Retina (tissue), 1 donor: ENCODE results near the gene HIBCH.
"Not testable (repeated sequence)": the region's sequence is repeated elsewhere in the genome, so short reads cannot be mapped to it uniquely, and the experiment has no call there.

Source experiments
- DNase-seq: peaks from one replicate; pipeline ENCODE4 v3.0.0-alpha.2; 2016

Gene HIBCH

DNA sequence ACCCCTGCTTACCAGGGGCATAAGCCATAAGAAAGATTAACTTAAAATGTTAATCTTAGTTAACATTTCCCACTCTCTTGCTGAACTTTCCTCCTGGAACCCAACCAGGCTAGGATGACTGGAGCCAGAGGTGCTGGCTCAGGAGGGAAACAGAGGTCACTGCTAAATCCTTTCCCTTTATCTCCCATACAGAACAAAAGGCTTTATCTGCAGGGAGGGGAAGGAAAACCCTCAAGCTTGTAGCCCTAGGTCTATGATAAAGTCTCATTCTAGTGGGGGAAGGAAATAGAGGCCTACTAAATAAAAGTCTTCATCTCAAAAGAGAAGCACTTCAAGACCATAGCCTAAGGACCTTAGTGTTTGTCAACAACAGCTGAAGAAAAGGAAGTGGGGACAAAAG lies 18.6 kb downstream of the HIBCH start:
- DNase-seq: no peak

- not testable (repeated sequence) for DNase-seq
These were observed 21.7 kb downstream of the HIBCH start for GRCh38 chr2:190297880-190298279.

- DNase-seq: no peak
These were observed 35.8 kb downstream of the HIBCH start for GRCh38 chr2:190283783-190284182.

DNA sequence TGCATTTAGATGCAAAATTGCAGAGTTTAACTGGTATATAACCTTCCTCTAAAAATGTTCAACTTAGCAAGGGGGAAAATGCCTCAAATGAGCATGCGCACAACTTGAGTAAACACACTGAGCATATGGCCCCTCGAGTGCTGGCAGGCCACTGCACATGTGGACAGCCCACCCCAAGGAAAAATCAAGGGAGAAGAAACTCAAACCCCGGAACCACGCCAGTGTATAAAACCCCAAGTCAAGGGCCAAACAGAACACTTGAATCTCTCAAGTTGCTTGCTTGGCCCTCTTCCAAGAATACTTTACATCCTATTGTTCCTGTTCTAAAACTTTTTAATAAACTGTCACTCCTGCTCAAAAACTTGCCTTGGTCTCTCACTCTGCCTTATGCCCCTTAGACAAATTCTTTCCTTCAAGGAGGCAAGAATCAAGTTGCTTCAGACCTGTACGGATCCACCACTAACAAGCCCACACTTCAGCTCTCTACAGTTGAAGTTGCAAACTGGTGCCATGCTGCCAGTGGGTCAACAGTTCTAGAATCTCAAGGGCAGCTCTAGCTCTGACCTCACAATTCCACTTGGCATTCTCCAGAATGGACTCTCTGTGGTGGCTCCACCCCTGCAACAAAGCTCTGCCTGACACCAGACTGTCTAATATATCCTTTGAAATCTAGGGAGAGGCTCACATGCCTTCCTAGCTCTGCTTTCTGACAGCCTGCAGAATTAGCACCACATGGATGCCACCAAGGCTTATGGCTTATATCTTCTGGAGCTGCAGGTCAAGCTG lies 38.9 kb downstream of the HIBCH start:
- DNase-seq: no peak

DNA sequence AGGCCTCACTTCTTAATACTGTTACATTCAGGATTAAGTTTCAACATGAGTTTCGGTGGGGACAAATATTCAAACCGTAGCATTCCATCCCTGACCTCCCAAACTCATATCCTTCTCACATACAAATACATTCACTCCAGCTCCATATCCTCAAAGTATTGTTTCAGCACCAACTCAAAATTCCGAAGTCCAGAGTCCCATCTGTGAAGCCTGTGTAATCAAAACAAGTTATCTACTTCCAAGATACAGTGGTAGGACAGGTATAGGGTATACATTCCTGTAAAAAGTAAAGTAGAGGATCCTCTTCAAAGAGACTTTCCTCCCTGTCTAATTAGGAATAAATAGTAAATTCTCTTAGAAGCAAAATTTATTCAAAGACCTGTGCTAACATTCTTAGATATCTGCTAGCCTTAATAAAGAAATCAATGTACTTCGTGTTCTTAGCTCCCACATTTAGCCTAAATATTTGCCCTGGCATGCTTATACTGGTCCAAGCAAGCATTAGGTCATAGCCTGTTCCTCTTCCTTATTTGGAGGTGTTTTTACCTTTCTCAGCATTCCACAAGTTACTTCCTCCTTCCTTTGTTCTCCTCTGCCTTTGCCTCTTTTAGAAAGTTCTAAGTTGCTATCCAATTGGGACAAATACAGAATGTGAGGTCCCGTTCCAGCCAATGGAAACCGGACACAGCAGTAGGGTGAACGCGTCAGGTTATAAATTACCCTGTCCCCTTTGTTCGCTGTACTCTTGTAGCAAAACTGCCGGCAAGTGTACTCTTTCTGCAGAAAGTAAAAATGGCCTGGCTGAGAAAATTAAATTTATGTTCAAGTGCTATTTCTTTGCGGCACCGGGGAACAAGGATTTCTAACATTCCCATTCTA lies 40.1 kb downstream of the HIBCH start:
- not testable (repeated sequence) for DNase-seq

DNA sequence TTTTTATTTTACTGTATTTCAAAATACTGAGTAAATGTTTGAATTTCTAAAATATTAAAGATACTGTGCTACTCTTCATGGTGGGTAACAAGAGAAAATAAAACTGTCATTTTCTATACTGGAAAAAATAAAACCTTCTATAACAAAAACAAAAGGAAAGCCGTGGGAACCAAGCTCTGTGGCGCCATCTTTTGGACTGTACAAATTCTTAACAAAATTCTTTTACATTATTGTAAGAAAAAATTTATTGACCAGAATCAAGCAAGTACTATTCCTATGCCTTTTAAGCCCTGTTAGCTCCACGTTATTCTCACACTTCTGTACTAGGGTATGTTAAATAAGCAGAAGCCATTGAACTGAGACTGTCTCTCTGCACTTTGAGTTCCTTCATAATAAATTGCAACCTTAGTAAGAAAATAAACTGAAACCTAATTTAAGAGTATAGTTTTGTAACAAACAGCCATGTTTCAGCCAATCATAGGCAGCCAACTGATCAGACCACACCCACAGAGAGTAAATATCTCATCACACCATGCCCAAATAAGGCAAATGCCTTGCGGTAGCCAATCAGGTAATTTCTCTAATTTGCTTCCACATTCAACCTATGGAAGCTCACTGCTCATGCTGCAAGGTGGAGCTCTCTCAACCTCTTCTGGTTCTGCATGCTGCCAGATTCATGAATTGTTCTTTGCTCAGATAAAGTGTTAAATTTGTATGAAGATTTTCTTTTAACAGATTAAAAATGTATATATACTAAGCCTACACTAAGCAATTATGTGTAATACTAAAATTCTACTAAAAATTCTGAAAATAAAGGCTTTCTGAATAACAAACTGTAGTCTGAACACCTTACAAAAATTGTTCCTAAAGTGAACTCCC lies 42.2 kb downstream of the HIBCH start:
- DNase-seq: no peak

DNA sequence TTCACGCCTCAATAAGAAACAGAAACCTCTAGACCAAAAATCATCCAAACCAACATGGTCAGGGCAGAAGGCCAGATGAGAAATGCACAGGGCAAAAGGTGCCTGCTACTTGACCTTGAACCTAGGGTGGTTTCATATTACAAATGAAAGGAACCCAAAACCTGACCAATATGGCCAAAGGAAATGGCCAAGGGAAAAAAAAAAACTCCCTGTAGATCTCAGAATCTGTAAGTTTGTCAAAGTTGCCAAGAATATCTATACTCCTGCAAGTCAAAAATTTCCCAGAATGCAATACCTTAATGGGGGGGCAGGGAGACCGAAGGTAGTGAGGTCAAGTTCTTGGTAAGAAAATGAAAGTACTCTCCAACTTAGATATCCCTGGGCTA lies 47.2 kb downstream of the HIBCH start:
- DNase-seq: no peak

- DNase-seq: no peak
These were observed 47.7 kb downstream of the HIBCH start for GRCh38 chr2:190271783-190272456.

- DNase-seq: no peak
These were observed 49.3 kb downstream of the HIBCH start for GRCh38 chr2:190270298-190270697.

GRCh38 chr2:190269699-190270098 lies 49.9 kb downstream of the HIBCH start:
- DNase-seq: not testable (repeated sequence)

DNA sequence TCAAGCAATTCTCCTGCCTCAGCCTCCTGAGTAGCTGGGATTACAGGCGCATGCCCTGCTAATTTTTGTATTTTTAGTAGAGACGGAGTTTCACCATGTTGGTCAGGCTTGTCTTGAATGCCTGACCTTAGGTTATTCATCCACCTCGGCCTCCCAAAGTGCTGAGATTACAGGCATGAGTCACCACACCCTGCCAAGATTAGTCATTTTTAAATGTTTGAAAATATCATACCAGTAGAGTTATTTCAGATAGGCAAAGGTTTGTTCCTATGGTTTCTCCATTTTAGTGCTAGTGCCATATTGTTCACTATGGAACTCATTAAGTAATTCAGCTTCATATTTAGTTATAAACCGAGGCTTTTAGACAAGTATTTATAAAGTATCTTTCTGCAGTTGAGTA lies 52.3 kb downstream of the HIBCH start:
- DNase-seq: no peak

DNA sequence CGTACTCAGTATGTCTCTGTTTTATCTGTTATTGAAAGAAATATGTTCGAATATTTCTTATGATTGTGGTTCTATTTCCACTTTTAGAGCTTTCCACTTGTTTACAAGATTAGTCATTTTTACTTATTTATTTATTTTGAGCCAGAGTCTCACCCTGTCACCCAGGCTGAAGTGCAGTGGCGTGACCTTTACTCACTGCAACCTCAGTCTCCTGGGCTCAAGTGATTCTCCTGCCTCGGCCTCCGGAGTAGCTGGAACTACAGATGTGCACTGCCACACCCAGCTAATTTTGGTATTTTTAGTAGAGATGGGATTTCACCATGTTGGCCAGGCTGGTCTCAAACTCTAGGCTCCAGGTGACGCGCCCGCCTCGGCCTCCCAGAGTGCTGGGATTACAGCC lies 53.3 kb downstream of the HIBCH start:
- no peak for DNase-seq

- DNase-seq: no peak
These were observed 57.8 kb downstream of the HIBCH start for GRCh38 chr2:190261851-190262250.

DNA sequence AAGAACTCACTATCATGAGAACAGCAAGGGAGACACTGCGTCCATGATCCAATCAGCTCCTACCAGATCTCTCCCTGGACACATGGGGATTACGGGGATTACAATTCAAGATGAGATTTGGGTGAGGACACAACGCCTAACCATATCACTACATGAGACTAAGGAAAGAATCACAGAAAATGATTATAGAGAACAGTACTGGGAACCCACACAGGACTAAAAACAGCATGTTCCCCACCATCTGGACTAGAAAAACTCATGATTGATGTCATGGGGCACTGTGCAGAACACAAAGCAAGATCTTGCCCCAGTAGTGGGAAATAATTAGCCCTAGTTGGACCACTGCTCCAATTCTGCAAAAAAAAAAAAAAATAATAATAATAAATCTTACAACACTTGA lies 63.5 kb downstream of the HIBCH start:
- no peak for DNase-seq

DNA sequence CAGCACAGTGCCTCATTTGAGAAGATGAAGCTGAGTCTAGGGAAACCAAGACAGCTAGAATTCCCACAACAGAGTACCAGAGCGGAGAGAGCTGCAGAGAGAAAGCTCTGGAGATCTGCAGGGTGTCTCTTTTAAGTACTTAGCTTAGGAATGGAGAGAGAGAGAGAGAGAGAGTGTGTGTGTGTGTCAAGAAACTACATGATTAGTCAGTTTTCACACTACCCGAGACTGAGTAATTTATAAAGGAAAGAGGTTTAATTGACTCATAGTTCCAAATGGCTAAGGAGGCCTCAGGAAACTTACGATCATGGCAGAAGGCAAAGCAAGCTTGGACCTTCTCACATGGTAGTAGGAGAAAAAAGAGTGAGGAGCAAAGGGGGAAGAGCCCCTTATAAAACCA lies 64.0 kb downstream of the HIBCH start:
- no peak for DNase-seq

DNA sequence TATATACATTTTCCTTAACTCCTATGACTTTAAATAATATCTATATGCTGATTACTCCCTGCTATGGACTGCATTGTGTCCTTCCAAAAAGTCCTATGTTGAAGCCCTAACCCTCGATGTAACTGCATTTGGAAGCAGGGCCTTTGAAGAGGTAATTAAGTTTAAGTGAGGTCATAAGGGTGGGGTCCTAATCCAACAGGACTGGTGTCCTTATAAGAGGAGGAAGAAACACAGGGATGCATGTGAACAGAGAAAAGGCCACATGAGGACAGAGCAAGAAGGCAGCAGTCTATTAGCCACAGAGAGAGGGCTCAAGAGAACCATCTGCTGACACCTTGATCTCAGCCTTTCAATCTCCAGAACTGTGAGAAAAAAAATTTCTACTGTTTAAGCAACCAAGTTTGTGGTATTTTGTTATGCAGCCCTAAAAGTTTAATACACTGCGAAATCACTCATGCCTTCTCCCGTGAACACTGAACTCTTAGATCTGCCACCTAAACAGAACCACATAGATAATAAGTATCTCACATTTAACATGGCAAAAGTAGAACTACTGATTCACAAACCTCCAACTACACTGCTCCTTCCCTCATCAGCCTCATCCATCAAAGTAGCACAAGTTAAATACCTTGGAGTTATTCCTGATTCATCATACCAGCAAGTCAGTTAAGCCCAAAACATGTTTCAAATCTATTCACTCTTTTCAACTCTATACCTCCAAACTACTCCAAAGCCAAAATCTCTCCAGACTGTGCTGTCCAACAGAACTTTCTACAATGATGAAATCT lies 65.4 kb downstream of the HIBCH start:
- DNase-seq: no peak

DNA sequence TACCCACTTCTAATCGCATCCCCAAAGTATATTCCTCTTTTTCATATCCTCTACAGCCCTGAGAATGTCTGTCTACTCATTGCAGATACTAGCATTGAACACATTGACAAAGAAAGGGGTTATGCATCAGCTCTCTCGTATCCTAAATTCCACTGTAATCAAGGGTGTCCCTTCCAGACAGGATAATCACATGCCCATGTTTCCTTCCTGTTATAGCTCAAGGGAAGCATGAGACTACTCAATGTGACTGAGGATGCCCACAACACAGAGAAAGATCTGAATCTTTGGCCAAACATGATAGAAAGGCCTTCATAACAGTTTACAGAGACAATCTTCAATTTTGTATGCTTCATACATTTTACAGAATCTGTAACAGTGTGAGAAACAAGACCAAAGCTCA lies 69.2 kb downstream of the HIBCH start:
- DNase-seq: no peak

GRCh38 chr2:190235551-190236075 lies 84.0 kb downstream of the HIBCH start:
- no peak for DNase-seq

GRCh38 chr2:190235101-190235500 lies 84.5 kb downstream of the HIBCH start:
- no peak for DNase-seq

DNA sequence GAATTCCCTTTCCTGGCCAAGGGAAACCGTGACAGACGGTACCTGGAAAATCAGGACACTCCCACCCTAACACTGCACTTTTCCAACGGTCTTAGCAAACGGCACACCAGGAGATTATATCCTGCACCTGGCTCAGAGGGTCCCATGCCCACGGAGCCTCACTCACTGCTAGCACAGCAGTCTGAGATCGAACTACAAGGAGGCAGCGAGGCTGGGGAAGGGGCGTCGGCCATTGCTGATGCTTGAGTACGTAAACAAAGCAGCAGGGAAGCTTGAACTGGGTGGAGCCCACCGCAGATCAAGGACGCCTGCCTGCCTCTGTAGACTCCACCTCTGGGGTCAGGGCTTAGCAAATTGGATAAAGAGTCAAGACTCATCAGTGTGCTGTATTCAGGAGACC lies 95.6 kb downstream of the HIBCH start:
- not testable (repeated sequence) for DNase-seq

GRCh38 chr2:190222745-190223144 lies 96.9 kb downstream of the HIBCH start:
- DNase-seq: not testable (repeated sequence)
